IPS-15b (cell line): ENCODE measurements around the gene ACIN1.

Experiments
- H3K27me3 ChIP-seq: one replicate; pipeline ENCODE4 v1.6.1; 2013; ENCODE audit warnings: low read length; ENCODE audit not compliant: control insufficient read depth, insufficient read depth
- H3K36me3 ChIP-seq: one replicate; pipeline ENCODE4 v1.6.1; 2013; ENCODE audit warnings: low read length; ENCODE audit not compliant: control insufficient read depth, insufficient read depth
- H3K4me1 ChIP-seq: one replicate; pipeline ENCODE4 v1.6.1; 2013; ENCODE audit warnings: mild to moderate bottlenecking, low read length; ENCODE audit not compliant: control insufficient read depth, insufficient read depth
- H3K4me3 ChIP-seq: one replicate; pipeline ENCODE4 v1.5.1; 2013; ENCODE audit warnings: low read depth, low read length
- H3K9ac ChIP-seq: one replicate; pipeline ENCODE4 v1.6.1; 2013; ENCODE audit warnings: low read depth, mild to moderate bottlenecking, low read length
- H3K9me3 ChIP-seq: one replicate; pipeline ENCODE4 v1.6.1; 2013; ENCODE audit warnings: mild to moderate bottlenecking, low read length; ENCODE audit not compliant: control insufficient read depth, insufficient read depth

Gene ACIN1

DNA sequence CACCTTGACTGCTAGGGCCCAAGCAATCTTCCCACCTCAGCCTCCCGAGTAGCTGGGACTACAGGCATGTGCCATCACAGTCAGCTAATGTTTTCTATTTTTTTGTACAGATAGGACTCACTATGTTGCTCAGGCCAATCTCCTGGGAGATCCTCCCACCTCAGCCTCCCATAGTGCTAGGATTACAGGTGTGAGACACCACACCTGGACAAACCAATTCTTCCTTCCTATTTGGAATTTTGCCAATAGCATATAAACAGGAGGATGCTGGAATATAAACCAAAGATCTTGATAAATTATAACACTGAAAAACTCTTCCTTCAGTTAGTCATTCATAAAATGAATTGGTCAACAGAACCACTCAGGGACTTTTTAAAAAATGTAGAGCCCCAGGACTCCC, 8.4 kb downstream of the ACIN1 start:
- H3K4me1 ChIP-seq, result no peaks in the 10 kb centered on the region
- H3K9me3 ChIP-seq, result no peaks in the 10 kb centered on the region
- no peak overlapping the region for H3K9ac ChIP-seq
- no peaks in the 10 kb centered on the region for H3K27me3 ChIP-seq
- no peak overlapping the region for H3K4me3 ChIP-seq
- H3K36me3 ChIP-seq, result peaks cover 22% of the 10 kb centered on the region

DNA sequence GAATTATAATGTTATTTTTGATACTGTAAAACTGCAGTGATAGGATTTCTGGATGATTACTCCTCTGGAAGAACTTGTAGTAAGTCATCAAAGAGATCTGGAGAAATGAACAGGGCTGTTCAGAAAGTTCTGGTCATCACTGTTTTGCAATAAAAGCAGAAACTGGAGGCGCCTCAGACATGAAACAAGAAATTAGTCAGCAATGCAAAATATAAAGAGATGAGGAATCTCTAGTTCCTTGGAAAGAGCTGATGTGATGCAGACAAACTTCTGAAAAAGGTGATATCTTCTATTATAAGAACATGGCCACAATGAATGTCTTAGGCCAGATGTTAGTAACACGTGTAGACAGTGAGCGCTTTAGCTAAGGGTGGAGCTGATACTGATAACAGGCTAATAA, 9.5 kb downstream of the ACIN1 start:
- H3K9ac ChIP-seq, result no peak overlapping the region
- H3K27me3 ChIP-seq, result no peaks in the 10 kb centered on the region
- H3K4me1 ChIP-seq, result no peaks in the 10 kb centered on the region
- H3K4me3 ChIP-seq, result no peak overlapping the region
- no peaks in the 10 kb centered on the region for H3K9me3 ChIP-seq
- peaks cover 19% of the 10 kb centered on the region for H3K36me3 ChIP-seq

DNA sequence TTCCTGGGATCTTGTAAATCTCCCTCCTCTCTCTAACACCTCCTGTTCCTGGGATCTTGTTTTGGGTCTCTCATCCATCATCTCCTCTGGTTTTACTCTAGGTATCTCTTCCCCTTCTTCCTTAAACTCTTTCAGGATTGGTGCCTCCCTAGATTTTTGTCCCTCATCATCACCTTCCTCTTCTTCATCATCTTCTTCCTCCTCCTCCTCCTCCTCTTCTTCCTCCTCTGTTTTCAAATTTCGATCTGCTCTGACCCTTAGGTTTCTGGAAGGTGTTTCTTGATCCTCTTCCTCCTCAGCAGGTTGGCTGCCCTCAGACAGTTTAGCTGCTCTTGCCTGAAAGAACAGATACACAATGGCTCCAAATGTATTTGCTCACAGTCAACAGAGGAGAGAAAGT, 14.5 kb downstream of the ACIN1 start:
- H3K27me3 ChIP-seq, result no peaks in the 10 kb centered on the region
- no peak overlapping the region for H3K4me3 ChIP-seq
- H3K9me3 ChIP-seq, result no peaks in the 10 kb centered on the region
- peaks cover 32% of the 10 kb centered on the region for H3K36me3 ChIP-seq
- H3K4me1 ChIP-seq, result no peaks in the 10 kb centered on the region
- no peak overlapping the region for H3K9ac ChIP-seq

DNA sequence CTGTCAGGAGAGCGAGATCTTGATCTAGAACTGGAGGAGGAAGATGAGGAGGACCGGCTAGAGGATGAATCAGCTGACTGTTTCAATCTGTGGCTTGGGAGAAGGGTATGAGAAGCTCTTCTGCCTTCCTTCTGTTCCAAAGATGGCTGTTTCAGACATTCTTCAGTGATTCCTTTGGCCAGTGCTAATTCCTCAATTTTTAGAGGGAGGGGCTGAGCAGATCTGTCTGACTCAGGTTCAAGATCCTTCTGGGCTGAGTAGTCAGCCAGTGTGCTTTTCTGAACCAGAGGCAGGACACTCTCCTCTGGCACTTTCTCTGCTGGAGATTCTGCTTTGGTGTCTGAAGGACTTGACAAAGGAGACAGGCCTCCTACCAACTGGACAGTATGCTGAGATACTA, 15.2 kb downstream of the ACIN1 start:
- Histone ChIP-seq H3K9me3 (no peaks in the 10 kb centered on the region), H3K27me3 (no peaks in the 10 kb centered on the region), H3K9ac (no peak overlapping the region), H3K36me3 (peaks cover 37% of the 10 kb centered on the region), H3K4me1 (no peaks in the 10 kb centered on the region), H3K4me3 (no peak overlapping the region)

- Histone ChIP-seq H3K9me3 (no peaks in the 10 kb centered on the region), H3K4me3 (no peak overlapping the region), H3K36me3 (peaks cover 35% of the 10 kb centered on the region), H3K9ac (no peak overlapping the region), H3K27me3 (no peaks in the 10 kb centered on the region), H3K4me1 (no peaks in the 10 kb centered on the region)
These were observed 16.2 kb downstream of the ACIN1 start for GRCh38 chr14:23078692-23079116.

DNA sequence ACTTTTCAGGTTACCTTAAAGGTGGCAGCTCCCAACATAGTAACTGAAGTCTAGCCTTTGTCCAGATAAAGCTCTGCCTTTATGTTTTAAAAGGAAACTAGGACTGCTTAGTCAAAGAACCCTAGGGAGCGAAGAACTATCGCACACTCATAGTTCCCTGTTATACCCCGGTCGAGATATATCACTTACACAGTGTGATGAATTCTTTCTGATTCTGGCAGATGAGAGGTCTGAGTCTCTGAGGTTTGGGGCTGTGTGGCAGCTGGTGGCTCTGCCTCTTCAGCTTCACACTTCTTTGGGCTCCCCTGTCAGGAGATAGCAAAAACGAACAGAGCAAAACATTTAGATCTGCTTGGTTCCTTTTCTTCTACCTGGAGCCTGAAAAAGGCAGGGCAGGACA, 17.0 kb downstream of the ACIN1 start:
- H3K27me3 ChIP-seq, result no peaks in the 10 kb centered on the region
- no peaks in the 10 kb centered on the region for H3K4me1 ChIP-seq
- no peak overlapping the region for H3K4me3 ChIP-seq
- H3K9ac ChIP-seq, result no peak overlapping the region
- peaks cover 35% of the 10 kb centered on the region for H3K36me3 ChIP-seq
- no peaks in the 10 kb centered on the region for H3K9me3 ChIP-seq

GRCh38 chr14:23076785-23077408, 18.0 kb downstream of the ACIN1 start:
- no peaks in the 10 kb centered on the region for H3K27me3 ChIP-seq
- H3K9ac ChIP-seq, result no peak overlapping the region
- H3K4me1 ChIP-seq, result peaks cover 8% of the 10 kb centered on the region
- no peak overlapping the region for H3K4me3 ChIP-seq
- H3K9me3 ChIP-seq, result no peaks in the 10 kb centered on the region
- peaks cover 35% of the 10 kb centered on the region for H3K36me3 ChIP-seq

- Histone ChIP-seq H3K36me3 (peaks cover 26% of the 10 kb centered on the region), H3K4me1 (peaks cover 15% of the 10 kb centered on the region), H3K4me3 (no peak overlapping the region), H3K9me3 (no peaks in the 10 kb centered on the region), H3K27me3 (no peaks in the 10 kb centered on the region), H3K9ac (no peak overlapping the region)
These were observed 20.0 kb downstream of the ACIN1 start for GRCh38 chr14:23074906-23075305.

DNA sequence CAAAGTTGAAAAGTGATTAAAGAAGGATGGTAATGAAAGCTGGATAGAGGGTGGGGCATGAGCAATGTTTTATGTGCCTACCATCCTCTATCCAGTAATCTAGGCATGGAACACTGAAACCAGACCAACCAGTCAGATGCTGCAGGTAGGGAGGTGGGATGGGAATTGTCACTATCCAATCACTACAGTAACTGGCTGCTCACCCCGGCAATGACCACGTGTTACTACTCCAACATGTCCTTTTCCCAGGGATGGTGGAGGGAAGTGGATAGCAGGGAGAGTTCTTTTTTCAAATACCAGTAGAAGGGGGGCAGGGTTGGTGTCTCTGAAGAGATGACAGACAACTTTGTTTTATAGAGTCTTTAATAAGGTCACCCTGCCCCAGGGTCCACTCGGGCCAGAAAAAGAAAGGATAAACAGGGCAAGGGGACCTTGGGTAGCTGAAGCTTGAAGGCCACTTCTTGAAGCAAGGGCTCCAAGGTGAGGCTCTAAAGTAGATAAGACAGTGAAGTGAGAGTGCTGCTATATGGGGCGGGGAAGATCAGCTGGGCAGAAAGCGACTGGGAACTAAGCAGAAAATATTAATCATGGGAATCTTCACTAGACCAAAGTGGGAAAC, 22.9 kb downstream of the ACIN1 start:
- H3K9me3 ChIP-seq, result no peaks in the 10 kb centered on the region
- H3K4me1 ChIP-seq, result peaks cover 15% of the 10 kb centered on the region
- H3K9ac ChIP-seq, result no peak overlapping the region
- H3K4me3 ChIP-seq, result peak overlapping the region; percentile 88
- H3K27me3 ChIP-seq, result no peaks in the 10 kb centered on the region
- H3K36me3 ChIP-seq, result peaks cover 32% of the 10 kb centered on the region

DNA sequence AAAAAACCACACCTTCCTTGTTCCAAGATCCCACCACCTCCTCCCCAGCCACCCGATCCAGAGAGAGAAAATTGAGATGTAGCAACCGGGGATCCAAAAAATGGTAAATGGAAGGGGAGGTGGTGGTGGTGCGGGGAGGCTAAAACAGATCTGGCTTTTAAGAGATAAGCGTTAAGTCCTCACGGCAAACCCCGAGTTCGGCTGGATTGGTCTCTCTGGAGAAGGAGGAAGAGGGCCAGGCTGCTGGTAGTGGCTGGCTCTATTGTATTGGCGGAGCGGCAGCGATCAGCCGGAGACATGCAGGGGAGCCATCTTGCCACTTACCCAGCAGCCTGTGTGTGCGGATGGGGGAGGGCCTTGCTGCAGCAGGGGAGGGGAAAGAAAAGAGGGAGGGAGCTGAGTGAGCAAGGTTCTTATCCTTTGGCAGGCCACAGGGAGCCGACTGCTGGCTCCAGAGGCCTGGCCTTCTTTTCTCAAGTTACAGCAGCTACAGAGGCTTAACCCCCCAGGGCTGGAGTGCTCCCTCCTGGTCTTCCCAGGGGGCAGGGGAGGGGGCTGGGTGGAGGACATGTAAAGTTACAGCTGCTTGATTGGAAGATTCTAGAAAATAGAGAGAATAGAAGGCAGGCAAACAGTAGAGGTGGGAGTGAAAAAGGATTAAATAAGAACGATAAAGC, 23.6 kb downstream of the ACIN1 start:
- no peaks in the 10 kb centered on the region for H3K9me3 ChIP-seq
- H3K9ac ChIP-seq, result peak overlapping the region; percentile 86
- peak overlapping the region; percentile 88 for H3K4me3 ChIP-seq
- H3K27me3 ChIP-seq, result no peaks in the 10 kb centered on the region
- H3K4me1 ChIP-seq, result peaks cover 15% of the 10 kb centered on the region
- H3K36me3 ChIP-seq, result peaks cover 31% of the 10 kb centered on the region

DNA sequence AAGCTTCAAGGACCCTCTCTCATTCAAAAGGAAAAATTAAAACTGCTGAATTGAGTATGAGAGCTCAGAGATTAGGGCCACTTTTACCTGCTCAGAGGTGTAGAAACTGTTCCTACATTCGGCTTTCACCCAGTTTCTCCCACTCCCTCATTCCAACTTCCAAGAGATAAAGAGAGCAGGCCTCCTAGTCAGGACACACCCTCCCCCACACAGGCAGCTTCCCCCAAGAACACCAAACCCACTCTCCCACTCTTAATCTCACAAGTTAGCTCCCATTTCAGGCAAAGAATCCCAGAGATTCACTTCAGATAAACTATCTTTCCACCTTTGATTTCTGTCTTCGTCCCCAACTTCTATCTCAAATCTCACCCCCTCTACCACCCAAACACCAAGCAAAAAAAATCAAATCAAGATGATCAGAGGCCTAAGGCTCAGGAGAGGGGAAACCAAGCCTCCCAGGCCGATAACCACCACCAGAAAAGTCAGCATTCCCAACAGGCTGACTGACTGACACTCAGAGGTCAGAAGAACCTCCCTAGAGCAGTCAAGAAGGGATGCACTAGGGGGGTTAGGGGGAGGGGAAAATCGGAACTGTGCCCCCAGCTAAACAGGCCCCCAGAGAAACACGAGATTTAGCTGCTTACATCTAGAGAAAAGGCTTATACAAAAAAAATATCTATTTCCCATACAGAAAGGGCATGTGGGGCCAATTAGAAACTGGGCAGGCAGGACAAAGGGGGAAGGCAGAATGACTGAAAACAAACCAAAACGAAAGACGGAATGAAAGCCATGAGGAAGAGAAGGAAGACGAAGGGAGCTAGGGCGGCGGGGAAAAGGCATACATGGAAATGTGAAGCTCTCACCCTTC, 24.4 kb downstream of the ACIN1 start:
- H3K36me3 ChIP-seq, result peaks cover 33% of the 10 kb centered on the region
- H3K9me3 ChIP-seq, result no peaks in the 10 kb centered on the region
- H3K4me3 ChIP-seq, result peak overlapping the region; percentile 88
- H3K27me3 ChIP-seq, result no peaks in the 10 kb centered on the region
- H3K9ac ChIP-seq, result peak overlapping the region; percentile 86
- H3K4me1 ChIP-seq, result peaks cover 15% of the 10 kb centered on the region
